Psoas muscle (tissue), 8 donors: Measurements from ENCODE around the gene COL2A1. TPM values are rescaled to one million over a fixed set of nuclear protein-coding genes. Genes with fewer than 3 reads are reported as not detected.

ENCODE experiments used
- ATAC-seq, 4 donors: fragments of 200-7000 bp; cut with Tn5 transposase; one replicate each; pipeline ENCODE4 v1.9.1; 2020; ENCODE audit warnings: moderate library complexity in 3 of 4, mild to moderate bottlenecking in 2 of 4
- DNase-seq, 2 donors: peaks; one replicate each; pipeline ENCODE4 v3.0.0-alpha.2; 2020
- H3K27ac ChIP-seq: fragments of 200-600 bp; one replicate; pipeline ENCODE4 v1.8.0; 2022
- H3K27me3 ChIP-seq, 3 donors: fragments of 200-600 bp in 1 of 3; one replicate each; pipeline versions ENCODE4 v1.6.1 to v1.8.0; 2013 to 2022; ENCODE audit warnings: low read length in 2 of 3, mild to moderate bottlenecking in 2 of 3, moderate library complexity in 1 of 3; ENCODE audit not compliant: insufficient read depth in 3 of 3
- H3K36me3 ChIP-seq, 2 donors: fragments of 200-600 bp in 1 of 2; one replicate each; pipeline versions ENCODE4 v1.6.1 to v1.8.0; 2013 to 2022; ENCODE audit warnings: low read depth in 1 of 2, mild to moderate bottlenecking in 1 of 2, moderate library complexity in 1 of 2; ENCODE audit not compliant: insufficient read depth in 1 of 2
- H3K4me1 ChIP-seq: fragments of 200-600 bp; one replicate; pipeline ENCODE4 v1.8.0; 2022
- H3K4me3 ChIP-seq: fragments of 200-600 bp; one replicate; pipeline ENCODE4 v1.8.0; 2022; ENCODE audit warnings: mild to moderate bottlenecking
- H3K9me3 ChIP-seq: fragments of 200-600 bp; one replicate; pipeline ENCODE4 v1.8.0; 2022
- CTCF ChIP-seq: fragments of 200-600 bp; IDR thresholded peaks from one replicate; pipeline ENCODE4 v1.8.0; 2022; ENCODE audit warnings: antibody characterized with exemption
- WGBS, 3 donors: extraction: QIAGEN DNeasy Blood & Tissue Kit; methylation state at CpG; one replicate each; pipeline versions ENCODE4 v1.1.6 to v1.1.7; 2013; 5-methylcytosine and 5-hydroxymethylcytosine counted together
- intact Hi-C, 2 donors: fragments of 100-400 bp; cut with DNase I; formaldehyde crosslinking; loops; one replicate each; pipeline versions ENCODE4 v1.11.0 to v1.14.2; 2022
- polyA plus RNA-seq, 3 donors: library from polyadenylated mRNA; stranded (reverse); fragments of 200-250 nt; gene quantifications; one replicate each; pipeline ENCODE4 v1.2.3, GENCODE V29; 2013
- total RNA-seq, 4 donors: library from RNA; stranded (reverse); fragmentation: NEBNext Ultra II Directional in 2 of 4; extraction: Animal tissue kit (Norgen Biotek cat#: 25700) in 2 of 4; gene quantifications; one replicate each; pipeline versions ENCODE4 v1.2.1 to v1.2.4, GENCODE V29; 2021 to 2023
- donor health status: healthy with polysubstance abuse.
- donor health status: DM: no; HTN: no; CAD: no; lungs with moderate emphysema.
- donor health status: Bipolar disorder and iron deficiency.
- donor health status: healthy.
- donor health status: DM: yes; HTN: yes; CAD: no.
- donor health status: DM: no; HTN: no; CAD: no.
- donor health status: DM: no; HTN: no; CAD: no.
- donor health status: DM: yes; HTN: yes; CAD: no.

Gene COL2A1
- total and polyA plus RNA-seq, 7 donors: 0.06 to 0.41 (median 0.07) TPM; not detected in 4

DNA sequence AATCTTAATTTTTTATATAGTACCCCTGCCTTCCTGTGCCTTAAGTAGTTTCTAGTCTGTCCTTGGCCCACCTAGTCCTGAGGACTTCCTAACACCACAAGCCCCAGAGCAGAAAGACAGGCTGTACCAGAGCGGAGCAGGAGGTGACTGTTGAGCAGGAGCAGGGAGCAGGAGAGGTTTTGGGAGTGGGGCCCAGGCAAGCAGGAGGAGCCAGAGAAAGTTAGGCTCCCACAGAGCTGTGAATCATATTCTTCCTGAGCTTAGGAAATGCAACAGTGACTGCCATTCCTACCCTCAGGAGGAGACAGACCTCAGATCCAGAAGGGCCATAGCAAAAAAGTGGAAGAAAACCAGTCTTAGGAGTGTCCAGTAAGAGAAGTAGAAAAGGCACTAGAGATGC is 28.3 kb upstream of the COL2A1 start:
- no peaks in the 10 kb centered on the region for H3K9me3 ChIP-seq
- H3K27me3 ChIP-seq: no peaks in the 10 kb centered on the region
- 94 to 100% (median 98%) methylated on average over 1 of the region's 1 CpG for WGBS, 3 donors
- H3K27ac ChIP-seq: no peak overlapping the region
- intact Hi-C loops: no loop called here
- DNase-seq (no peak), ATAC-seq (no peak)
- no peak overlapping the region for H3K4me3 ChIP-seq
- H3K4me1 ChIP-seq: peaks cover 14% of the 10 kb centered on the region
- H3K36me3 ChIP-seq: no peaks in the 10 kb centered on the region
- no peak for TF ChIP-seq CTCF

GRCh38 chr12:48031135-48031960 is 27.1 kb upstream of the COL2A1 start:
- intact Hi-C loops: no loop called here
- no peak for DNase-seq
- Histone ChIP-seq H3K9me3 (no peaks in the 10 kb centered on the region), H3K27ac (no peak overlapping the region), H3K36me3 (no peaks in the 10 kb centered on the region), H3K27me3 (no peaks in the 10 kb centered on the region), H3K4me3 (no peak overlapping the region), H3K4me1 (peaks cover 14% of the 10 kb centered on the region)
- WGBS, 3 donors: 88 to 93% (median 93%) methylated on average over 12 of the region's 12 CpGs
- no peak for TF ChIP-seq CTCF
- no peak for ATAC-seq

GRCh38 chr12:48030173-48030650 is 25.9 kb upstream of the COL2A1 start:
- ATAC-seq (peak in 1 of 4 donors; percentile 25), DNase-seq (no peak)
- Histone ChIP-seq H3K36me3 (no peaks in the 10 kb centered on the region), H3K4me3 (no peak overlapping the region), H3K27me3 (no peaks in the 10 kb centered on the region), H3K9me3 (no peaks in the 10 kb centered on the region), H3K4me1 (peaks cover 14% of the 10 kb centered on the region), H3K27ac (no peak overlapping the region)
- intact Hi-C loops: no loop called here
- WGBS, 3 donors: 70 to 72% (median 71%) methylated on average over 4 of the region's 4 CpGs
- TF ChIP-seq CTCF: no peak

DNA sequence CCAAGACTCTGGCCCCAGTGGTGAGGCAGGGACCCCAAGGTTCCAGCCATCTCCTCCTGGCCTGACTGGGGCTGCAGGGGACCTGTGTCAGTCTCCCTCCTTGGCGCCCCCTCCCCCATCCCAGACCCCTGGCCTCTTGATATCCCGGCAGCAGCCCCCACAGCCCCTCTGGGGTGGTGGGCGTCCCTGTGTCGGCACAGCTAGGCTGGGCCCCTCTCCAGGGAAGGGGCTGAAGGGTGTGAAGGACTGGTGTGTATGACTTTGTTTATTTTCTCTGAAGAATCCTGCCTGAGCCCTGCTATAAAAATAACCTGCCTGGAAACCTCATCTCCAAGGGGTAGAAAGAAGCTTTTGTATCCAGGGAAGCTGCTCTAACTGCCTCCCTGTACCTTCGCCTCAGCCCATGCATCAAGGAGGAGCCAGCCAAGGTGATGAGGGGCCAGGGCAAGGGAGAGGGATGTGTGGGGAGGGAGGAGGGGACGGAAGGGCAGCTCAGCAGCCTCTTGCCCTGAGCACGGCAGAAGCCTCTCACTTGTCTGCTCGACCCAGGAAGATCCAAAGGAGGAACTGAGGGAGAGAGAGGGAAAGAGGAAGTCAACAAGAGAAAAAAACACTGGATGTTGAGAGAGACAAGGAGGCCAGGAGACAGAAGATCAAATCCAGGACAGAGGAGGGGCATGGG is 25.4 kb upstream of the COL2A1 start:
- Histone ChIP-seq H3K36me3 (no peaks in the 10 kb centered on the region), H3K27me3 (no peaks in the 10 kb centered on the region), H3K4me3 (no peak overlapping the region), H3K4me1 (peaks cover 14% of the 10 kb centered on the region), H3K27ac (no peak overlapping the region), H3K9me3 (no peaks in the 10 kb centered on the region)
- no peak for TF ChIP-seq CTCF
- intact Hi-C loops: no loop called here
- DNase-seq (no peak), ATAC-seq (peak in 2 of 4 donors; percentile 6 to 32)
- 52 to 66% (median 53%) methylated on average over 8 of the region's 8 CpGs for WGBS, 3 donors
